Measurements from ENCODE around the gene LRRC52.

DNA sequence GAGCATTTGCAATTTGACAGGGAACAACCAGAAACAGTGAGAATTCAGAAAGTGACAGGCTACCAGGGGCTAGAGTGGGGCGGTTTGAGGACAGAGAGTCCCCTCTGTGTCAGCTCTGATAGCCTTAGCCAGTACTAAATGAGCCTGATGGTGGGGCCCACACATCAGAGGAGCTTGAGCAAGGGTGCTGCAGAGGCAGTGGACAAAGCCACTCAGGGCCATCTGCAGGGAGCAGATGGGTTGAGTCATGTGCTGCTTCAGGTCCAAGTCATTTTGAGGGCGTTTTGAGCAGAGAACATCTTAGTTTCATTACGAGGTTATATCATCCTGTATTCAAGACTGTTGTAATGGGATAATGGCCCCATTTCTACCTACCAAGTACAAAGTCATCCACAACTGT, 7.7 kb downstream of the LRRC52 start:
- TF ChIP-seq, protein P1, sequence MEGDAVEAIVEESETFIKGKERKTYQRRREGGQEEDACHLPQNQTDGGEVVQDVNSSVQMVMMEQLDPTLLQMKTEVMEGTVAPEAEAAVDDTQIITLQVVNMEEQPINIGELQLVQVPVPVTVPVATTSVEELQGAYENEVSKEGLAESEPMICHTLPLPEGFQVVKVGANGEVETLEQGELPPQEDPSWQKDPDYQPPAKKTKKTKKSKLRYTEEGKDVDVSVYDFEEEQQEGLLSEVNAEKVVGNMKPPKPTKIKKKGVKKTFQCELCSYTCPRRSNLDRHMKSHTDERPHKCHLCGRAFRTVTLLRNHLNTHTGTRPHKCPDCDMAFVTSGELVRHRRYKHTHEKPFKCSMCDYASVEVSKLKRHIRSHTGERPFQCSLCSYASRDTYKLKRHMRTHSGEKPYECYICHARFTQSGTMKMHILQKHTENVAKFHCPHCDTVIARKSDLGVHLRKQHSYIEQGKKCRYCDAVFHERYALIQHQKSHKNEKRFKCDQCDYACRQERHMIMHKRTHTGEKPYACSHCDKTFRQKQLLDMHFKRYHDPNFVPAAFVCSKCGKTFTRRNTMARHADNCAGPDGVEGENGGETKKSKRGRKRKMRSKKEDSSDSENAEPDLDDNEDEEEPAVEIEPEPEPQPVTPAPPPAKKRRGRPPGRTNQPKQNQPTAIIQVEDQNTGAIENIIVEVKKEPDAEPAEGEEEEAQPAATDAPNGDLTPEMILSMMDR (IDR thresholded peaks at IDR 0.05) = no peak
- TF ChIP-seq POLR2A (IDR thresholded peaks at IDR 0.05) = no peak

Data from testis (tissue), 2 donors.